Kidney tubule cell (primary cell): ENCODE results near the gene GLIPR1.
"Not testable (repeated sequence)": the region's sequence is repeated elsewhere in the genome, so short reads cannot be mapped to it uniquely, and the experiment has no call there.

Experiments used
- DNase-seq: peaks from one replicate; pipeline ENCODE4 v3.0.0-alpha.2; 2018; ENCODE audit warnings: low spot score

Gene GLIPR1

DNA sequence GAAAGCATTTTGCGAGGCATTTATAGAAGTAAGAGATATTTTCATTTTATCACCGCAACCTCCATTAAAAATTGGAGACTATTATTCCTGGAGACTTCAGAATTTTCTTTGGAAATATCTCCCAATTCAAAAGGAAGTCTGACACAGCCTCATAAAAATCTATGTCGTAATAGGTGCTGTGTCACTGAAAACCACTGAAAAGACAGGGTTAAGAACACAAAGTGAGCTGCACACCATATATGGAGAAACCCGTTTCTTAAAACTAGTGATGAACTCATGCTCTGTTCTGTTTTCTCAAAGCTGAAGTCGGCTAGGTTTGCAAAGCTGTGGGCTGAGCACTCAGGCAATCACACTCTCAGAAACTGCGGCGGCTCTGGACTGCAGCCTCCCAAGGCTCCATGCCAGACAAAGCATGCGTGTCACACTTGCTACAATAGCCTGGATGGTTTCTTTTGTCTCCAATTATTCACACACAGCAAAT, at the start of gene GLIPR1:
GLIPR1 (plus strand) TSS at position 287 of the 481 bp plus-strand sequence; CDS start at position 413, 126 bp downstream.
- DNase-seq: peak; percentile 97

DNA sequence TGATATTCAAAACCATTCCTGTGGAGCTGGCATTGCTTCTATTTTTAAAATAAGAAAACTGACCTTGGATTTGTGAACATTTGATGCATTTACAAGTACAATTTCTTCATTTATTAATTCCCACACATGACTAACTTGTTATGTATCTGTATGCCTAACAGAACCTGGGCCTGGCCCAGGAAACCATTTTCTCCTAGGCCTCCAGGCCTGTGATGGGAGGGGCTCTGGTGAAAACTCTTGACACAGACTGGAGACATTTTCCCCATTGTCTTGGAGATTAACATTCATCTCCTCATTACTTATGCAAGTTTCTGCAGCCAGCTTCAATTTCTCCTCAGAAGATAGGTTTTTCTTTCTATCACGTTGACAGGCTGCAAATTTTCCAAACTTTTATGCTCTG, 47.6 kb upstream of the GLIPR1 start:
- DNase-seq: no peak

DNA sequence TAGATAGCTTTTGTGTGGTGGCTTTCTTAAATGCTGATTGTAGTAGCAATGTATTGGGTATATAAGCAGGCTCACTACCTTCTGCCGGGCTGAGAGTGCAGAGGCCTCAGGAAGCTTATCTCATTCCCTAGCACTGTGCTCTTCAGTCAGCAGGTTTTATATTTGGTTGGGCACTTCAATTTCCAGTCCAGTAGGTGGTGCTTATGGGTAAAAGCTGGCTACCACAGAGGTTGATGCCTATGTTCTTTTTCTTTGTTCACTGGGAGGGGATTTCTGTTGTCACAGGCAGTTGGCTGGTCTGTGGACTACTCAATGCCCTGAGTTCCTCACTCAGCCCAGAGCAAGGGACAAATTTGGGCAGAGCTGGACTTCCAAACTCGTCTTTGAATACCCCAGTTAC, 43.0 kb upstream of the GLIPR1 start:
- peak; percentile 52 for DNase-seq

DNA sequence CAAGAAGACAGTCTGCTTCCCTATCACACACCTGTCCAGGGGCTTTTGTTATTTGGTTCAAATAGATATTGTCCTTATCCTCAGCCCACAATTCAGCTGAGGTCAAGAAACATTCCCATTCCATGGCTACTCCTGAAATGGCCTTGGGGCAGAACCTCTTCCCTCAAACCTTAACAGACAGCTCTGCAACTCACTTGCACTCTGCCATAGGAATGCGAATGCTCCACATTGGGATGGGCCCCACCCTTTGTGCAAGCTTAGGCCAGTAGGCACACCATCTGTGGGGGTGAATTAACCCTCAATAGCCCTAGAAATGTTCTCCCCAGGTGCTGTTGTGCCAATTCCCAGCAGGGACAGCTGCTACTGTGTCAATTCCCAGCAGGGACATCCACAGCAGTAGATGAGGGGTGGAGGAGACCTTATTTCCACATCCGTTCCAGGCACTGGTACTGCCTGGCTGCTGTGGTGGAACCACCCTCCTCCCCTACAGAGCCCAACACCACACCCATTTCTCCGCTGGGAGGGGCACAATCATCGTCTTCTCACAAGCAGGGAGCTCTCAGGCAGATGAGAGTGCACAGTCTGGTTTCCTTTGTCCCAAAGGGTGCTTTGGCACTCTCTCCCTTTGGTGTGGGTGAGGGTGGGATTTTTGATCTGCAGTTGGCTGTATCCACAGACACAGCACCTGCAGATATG, 42.3 kb upstream of the GLIPR1 start:
- no peak for DNase-seq

DNA sequence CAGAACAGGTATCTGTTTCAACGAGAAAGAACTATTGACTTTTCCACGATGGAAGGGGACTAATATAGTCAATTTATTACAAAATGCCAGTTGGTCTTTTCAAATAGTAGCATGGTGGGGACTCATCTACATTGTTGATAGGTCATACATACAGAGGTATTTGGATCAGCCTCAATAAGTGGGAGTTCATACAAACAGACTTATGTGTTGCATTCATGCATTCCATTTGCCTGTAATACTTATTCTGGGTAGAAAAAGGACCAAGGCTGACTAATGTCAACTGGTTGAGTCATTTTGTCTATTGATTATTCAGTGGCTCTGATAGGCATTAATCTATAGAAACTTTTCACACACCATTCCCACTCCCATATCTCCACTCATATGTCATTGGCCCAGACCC, 41.5 kb upstream of the GLIPR1 start:
- DNase-seq: no peak

DNA sequence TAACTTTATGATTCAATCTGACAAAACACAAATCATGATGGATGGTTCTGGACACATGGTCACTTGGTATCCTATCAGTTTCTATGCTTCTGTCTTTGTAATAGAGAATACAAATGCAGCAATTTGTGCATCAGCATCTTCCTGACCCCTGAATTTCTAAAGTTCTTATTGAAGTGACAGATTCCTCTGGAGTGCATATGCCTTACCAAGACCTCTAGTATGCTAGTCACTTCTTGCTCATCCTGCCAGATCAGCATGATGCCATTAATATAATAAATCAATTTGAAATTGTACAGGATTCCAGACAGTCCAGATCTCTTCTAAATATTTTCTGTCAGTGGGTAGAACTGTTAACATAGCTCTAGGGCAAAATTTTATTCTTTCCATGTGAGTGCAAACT, 40.6 kb upstream of the GLIPR1 start:
- no peak for DNase-seq

DNA sequence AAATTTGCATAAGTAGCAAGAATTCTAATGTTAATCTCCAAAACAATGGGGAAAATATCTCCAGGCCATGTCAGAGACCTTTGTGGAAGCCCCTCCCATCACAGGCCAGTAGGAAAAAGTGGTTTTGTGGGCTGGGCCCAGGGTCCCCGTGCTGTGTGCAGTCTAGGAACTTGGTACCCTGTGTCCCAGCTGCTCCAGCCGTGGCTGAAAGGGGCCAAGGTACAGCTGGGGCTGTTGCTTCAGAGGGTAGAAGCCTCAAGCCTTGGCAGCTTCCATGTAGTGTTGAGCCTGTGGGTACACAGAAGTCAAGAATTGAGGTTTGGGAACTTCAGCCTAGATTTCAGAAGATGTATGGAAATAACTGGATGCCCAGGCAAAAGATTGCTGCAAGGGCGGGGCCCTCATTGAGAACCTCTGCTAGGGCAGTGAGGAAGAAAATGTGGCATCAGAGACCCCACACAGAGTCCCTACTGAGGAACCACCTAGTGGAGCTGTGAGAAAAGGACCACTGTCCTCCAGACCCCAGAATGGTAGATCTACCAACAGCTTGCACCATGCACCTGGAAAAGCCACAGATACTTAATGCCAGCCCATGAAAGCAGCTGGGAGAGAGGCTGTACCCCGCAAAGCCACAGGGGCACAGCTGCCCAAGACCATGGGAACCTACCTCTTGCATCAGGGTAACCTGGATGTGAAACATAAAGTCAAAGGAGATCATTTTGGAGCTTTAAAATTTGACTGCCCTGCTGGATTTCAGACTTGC, 38.7 kb upstream of the GLIPR1 start:
- not testable (repeated sequence) for DNase-seq

DNA sequence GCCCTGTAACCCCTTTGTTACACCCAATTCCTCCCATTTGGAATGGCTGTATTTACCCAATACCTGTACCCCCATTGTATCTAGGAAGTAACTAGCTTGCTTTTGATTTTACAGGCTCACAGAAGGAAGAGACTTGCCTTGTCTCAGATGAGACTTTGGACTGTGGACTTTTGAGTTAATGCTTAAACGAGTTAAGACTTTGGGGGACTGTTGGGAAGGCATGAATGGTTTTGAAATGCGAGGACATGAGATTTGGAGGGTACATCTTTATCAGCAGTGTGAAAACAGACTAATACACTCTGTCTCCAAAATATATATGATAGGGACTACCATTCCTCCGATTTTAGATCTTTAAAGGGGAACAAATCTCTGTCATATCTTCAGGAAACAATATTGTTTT, 38.1 kb upstream of the GLIPR1 start:
- DNase-seq: not testable (repeated sequence)

DNA sequence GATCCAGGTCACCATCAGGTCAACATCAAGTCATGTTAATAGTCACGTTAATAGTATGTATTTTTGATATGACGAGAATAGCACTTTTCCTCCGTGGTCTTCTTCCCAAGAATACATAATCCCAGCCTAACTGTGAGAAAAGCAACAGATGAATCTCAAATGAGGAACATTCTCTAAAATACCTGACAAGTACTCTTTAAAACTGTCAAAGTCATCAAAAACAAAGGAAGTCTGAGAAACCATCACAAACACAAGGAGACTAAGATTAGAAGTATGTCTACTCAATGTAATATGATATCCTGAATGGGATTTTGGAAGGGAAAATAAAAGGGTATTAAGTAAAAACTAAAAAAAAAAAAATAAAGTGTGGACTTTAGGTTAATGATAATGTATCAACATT, 36.8 kb upstream of the GLIPR1 start:
- DNase-seq: no peak

DNA sequence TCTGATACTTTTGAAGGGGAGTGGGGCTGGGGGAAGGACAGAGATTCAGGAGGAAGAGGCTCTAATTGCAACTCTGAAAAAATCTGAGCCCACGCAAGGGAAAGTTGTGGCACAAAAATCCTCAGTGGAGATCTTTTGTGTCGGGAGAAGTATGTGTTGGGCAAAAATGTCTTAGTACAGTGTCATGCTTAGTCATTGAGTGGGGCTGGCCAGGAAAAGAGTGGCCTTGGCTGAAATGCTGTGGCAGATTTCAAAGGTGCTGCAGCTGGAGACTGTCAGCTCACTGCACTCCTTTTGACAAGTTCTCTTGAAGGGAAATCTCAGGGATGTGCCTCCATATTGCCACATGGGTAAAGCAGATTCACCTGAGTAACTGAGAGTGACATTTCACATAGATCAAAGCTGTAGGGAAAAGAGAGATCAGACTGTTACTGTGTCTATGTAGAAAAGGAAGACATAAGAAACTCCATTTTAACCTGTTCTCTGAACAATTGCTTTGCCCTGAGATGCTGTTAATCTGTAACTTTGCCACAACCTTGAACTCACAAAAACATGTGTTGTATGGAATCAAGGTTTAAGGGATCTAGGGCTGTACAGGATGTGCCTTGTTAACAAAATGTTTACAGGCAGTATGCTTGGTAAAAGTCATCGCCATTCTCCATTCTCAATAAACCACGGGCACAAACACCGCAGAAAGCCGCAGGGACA, 36.0 kb upstream of the GLIPR1 start:
- peak; percentile 73 for DNase-seq

DNA sequence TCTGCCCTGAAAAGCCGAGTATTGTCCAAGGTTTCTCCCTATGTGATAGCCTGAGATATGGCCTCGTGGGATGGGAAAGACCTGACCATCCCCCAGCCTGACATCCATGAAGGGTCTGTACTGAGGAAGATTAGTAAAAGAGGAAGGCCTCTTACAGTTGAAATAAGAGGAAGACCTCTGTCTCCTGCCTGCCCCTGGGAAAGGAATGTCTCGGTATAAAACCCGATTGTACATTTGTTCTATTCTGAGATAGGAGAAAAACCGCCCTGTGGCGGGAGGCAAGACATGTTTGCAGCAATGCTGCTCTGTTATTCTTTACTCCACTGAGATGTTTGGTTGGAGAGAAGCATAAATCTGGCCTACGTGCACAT, 35.4 kb upstream of the GLIPR1 start:
- not testable (repeated sequence) for DNase-seq

DNA sequence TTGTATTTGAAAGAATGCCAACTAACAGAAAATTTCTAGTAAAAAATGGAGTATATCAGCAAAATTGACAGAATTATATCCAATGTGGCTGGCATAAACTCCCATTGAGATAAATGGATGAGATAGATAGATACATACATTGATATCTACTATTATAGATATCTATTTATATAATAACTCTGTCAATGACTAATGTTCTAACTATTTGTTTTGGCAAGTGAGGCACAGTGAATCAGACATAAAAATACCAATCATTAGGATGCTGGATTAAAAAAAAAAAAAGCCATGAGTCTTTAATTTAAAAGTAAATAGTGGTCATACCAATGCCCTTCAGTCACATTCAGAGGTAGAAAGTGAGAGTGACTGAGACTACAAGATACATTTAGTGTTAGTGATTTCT, 33.7 kb upstream of the GLIPR1 start:
- peak; percentile 77 for DNase-seq

DNA sequence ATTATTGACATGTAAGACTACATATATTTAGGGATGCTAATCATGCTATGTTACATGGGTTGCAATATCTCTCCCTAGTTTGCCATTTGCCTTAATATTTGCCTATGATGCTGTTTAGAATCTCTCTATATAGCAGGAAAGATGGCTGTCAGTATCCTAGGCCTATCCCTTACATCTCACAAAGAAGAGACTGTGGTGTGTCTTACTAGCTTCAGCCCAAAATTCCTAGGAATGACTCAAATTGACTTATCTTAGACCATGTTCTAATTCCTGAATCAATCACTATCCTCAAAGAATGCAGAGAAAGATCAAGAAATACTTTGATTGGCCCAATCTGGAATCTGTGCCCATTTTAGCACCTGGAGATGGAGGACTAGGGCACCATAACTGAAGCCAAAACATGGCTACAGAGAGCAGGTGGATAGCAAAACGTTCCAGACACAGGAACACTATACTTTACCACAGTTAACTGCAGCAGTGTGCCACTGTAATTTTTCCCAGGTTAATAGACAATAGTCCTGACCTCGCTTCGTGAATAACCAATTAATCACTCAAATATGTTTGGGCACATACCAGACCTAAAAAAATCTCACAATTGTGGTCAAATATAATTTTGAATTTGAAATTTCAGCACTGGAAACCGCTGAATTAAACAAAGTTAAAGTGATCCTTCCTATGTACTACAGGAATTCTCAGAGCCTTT, 32.7 kb upstream of the GLIPR1 start:
- peak; percentile 12 for DNase-seq

DNA sequence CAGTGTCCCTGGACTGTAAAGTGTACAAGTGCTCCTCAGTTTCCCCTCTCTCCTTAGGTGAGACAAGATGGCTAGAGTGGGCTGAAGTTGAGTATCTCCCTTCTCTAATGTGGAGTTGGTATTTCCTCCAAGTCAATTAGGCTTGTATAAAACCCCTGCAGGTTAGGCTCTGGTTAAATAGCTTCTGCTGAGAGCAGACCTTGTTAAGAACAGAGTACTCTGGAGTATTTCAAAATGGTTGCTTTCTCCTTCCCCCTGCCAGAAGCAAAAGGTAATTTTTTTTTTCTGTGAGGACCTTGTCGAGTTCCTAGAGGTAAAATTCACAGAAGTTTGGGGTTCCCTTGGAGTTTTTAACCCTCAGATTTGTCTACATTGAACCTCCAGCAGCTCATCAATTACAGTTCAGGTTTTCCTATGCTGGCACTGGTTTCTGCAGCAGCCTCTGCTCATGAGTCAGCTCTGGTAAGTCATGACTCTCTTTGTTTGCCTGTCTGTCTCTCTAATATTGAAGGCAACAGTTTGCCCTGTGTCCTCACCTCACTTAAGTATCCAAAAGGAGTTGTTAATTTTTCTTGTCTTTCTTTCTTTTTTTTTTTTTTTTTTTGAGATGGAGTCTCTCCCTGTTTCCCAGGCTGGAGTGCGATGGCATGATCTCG, 27.8 kb upstream of the GLIPR1 start:
- DNase-seq: peak; percentile 57

DNA sequence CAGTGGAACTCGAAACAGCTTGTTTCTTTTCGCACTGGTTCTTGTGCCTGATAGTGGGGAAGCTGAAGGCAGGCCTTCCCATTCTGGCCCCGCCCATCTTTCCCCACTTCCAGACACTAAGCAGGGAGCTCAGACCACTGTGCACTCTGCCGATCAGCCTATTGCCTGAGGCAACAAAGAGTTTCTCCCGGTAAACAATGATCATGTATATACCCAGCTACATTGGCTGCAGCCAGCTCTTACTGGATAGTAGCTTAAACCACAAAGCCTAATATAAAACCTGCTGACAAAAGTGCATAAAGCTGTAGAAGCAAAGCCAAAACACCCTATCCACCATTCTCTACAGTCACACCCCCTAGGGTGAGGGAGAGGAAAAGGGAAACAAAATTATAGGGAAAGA, 24.7 kb upstream of the GLIPR1 start:
- DNase-seq: no peak

DNA sequence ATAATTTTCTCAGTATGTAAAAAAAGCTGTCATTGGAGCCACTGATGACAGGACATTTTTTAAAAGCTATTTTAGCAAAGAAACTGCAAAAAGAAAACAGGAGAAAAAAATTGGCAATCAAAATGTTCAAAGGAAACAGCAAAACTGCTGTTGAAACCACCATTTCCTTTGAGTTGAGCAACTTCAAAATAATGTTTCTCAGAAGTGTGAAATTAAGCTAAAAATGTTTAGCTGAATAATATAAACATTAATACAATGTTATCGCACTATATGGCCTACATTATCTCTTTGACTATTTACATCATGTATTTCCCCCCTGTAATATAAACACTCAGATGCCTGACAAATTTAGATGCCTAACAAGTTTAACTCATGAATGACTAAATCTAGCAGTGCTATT, 23.4 kb upstream of the GLIPR1 start:
- no peak for DNase-seq

DNA sequence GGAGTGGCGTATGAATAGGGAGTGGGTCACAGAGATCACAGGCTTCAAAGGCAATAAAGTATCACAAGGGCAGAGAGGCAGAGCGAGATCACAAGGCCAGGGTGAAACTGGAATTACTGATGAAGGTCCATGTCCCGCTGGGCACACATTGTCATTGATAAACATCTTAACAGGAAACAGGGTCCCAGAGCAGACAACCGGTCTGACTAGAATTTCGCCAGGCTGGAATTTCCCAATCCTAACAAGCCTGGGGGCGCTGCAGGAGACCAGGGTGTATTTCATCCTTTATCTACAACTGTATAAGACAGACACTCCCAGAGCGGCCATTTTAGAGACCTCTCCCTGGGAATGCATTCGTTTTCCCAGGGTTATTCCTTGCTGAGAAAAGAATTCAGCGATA, 22.7 kb upstream of the GLIPR1 start:
- not testable (repeated sequence) for DNase-seq

DNA sequence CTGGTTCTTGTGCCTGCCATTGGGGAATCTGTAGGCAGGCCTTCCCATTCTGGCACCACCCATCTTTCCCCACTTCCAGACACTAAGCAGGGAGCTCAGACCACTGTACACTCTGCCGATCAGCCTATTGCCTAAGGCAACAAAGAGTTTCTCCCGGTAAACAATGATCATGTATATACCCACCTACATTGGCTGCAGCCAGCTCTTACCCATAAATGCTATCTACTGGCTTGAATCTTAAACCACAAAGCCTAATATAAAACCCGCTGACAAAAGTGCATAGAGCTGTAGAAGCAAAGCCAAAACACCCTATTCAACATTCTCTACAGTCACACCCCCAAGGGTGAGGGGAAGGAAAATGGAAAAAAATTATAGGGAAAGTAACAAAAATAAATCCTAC, 20.8 kb upstream of the GLIPR1 start:
- no peak for DNase-seq

DNA sequence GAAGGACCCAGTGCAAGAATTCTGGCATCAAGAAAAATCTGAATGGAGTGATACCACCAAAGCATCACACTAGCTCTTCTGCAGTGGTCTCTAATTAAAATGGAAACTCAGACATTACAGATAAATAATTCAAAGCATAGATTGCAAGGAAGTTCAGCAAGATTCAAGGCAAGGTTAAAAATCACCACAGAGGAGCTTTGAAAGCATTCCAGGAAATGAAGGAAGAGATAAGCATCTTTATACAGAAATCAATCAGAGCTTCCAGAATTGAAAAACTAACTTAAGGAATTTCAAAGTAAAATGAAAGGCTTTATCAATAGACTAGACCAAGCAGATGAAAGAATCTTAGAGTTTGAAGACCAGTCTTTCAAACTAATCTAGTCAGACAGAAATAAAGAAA, 20.4 kb upstream of the GLIPR1 start:
- no peak for DNase-seq

DNA sequence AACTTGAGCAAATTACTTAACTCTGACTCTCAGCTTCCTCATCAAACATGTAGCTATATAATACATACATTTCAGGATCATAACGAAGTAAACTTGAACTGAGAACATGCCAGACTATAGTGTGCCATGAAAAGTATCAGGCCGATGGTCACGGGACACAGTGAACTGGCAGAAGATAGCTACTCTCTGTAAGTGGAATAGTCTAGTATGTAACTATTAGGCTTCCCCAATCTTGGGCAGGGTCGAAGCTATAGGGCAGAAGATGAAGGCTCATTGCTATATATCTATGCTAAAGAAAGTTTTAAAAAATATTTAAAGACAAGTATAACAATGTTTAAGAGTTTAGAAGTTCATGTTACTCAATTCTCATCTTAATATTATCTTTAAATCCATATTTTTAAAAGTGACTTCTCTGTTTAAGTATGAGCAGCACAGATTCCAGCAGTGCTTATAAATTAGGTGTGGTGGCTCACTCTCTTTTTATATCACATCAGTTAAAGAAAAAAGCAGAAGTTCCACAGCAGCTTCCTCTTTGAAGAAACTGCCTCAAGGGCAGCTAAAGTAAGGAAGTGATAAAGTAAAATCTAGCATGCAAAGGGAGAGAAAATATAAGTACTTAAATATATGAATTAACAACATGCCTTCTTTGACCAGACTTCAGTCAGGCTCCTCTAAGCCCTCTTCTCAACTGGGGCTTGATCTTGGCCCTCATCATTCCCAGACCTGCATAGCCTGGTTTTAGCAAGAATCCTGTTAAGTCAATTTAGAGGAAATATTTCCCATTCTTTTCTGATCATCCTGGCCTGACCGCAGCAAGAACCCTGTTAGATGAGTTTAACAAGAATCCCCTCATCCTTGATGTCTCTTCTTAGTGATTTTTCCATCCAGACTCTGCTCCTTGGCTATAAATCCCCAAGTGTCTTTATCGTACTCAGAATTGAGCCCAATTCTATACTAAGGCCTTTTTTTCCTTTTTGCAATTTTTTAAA, 8.4 kb upstream of the GLIPR1 start:
- DNase-seq: no peak

DNA sequence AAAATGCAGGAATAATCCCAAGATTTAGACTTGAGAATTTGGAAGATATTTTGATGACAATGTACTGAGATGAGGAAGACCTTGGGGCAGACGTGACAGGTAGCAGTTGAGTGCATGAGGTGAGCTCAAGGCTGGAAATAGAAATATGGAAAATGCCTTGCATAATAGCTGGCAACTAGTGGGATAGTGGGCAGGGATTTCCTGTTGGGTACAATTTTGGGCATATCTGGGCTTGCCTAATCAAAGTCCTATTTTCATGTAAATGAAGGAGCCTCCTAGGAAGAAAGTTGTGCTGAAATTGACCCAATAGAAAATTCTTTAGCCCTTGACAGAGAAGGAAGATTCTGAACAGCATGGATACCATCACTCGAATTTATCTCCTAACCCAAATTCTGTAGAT, 6.4 kb upstream of the GLIPR1 start:
- no peak for DNase-seq
